ENCODE results near the gene SLC39A1. TPM values are rescaled to one million over a fixed set of nuclear protein-coding genes. Genes with fewer than 3 reads are reported as not detected.
A peak's percentile ranks its signal among the peaks of the same experiment; 100 is the strongest.
"Not testable (repeated sequence)": the region's sequence is repeated elsewhere in the genome, so short reads cannot be mapped to it uniquely, and the experiment has no call there.

Gene SLC39A1
- polyA plus RNA-seq (2011; rRNA removed) (84.0 and 98.6 TPM in 2 replicates), polyA minus RNA-seq (2011; rRNA and poly(A)+ RNA removed) (56.2 and 69.9 TPM in 2 replicates)

- POLR2A ChIA-PET: interaction anchor here (0.5 to 3.3 kb wide), 9 partner anchors 14 to 336 kb away, joined by 3 to 26 read pairs (median 5); partner anchors contain the start of genes DENND4B, JTB, RAB13 and RPS27
- Histone ChIP-seq H3K27ac (ENCODE audit: low read depth, low read length) (peak within 1 kb of the TSS; percentile 84), H3K4me3 (ENCODE audit: low read depth, low read length) (peak within 1 kb of the TSS; percentile 90), H3K9me3 (ENCODE audit: control insufficient read depth, insufficient read depth, low read length) (no peaks in the 10 kb centered on the region; the same call in 1 of the 2 replicates), H3K27me3 (ENCODE audit: control insufficient read depth, insufficient read depth, low read length) (no peaks in the 10 kb centered on the region)
- DNase-seq (ENCODE audit: low read depth, low spot score): peak; percentile 88
- CTCF ChIA-PET: interaction anchor here (1.2 to 2.0 kb wide), 3 partner anchors 16 to 23 kb away, joined by 5 to 9 read pairs (median 9); partner anchors contain the start of genes DENND4B and RAB13
- no peak for TF ChIP-seq CTCF (IDR thresholded peaks at IDR 0.05; ENCODE audit: low read depth, low read length)
Observed at GRCh38 chr1:153963030-153963849, at the start of gene SLC39A1. TSS of gene SLC39A1 (minus strand) at chr1:153963537. CDS start at chr1:153962715, 822 bp downstream.

- POLR2A ChIA-PET: interaction anchor here (1.6 kb wide), 1 partner anchor 22 kb away, joined by 5 read pairs; no protein-coding TSS in a partner anchor
- DNase-seq (ENCODE audit: low read depth, low spot score); H3K27ac ChIP-seq (ENCODE audit: low read depth, low read length); CTCF ChIA-PET; H3K9me3 ChIP-seq (ENCODE audit: control insufficient read depth, insufficient read depth, low read length); H3K4me3 ChIP-seq (ENCODE audit: low read depth, low read length); H3K27me3 ChIP-seq (ENCODE audit: control insufficient read depth, insufficient read depth, low read length): not testable (repeated sequence)
Observed at GRCh38 chr1:154012543-154012942, 49.2 kb upstream of the SLC39A1 start.

DNA sequence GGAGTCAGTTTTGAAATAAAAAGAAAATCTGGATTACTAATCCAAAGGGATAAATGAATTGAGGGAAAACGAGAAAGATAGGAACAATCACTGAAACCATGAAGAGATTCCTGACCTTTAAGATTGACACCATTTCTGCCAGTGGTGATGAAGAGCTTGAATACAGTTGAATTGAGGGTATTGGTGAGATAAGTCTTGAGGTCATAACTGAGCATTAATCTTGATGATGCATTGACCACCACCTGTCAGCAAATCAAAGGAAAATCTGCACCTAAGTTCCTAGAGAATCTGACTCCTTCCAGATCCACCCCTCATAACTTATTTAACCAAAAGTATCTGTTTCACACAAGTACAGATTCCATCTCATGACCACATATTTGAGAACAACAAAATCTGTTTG is 48.8 kb upstream of the SLC39A1 start:
- H3K9me3 ChIP-seq (ENCODE audit: control insufficient read depth, insufficient read depth, low read length): no peaks in the 10 kb centered on the region
- no peak overlapping the region for H3K4me3 ChIP-seq (ENCODE audit: low read depth, low read length)
- POLR2A ChIA-PET: interaction anchor here (0.7 to 1.6 kb wide), 2 partner anchors 22 to 363 kb away, joined by 5 to 9 read pairs; no protein-coding TSS in a partner anchor
- no peaks in the 10 kb centered on the region for H3K27me3 ChIP-seq (ENCODE audit: control insufficient read depth, insufficient read depth, low read length)
- no peak for TF ChIP-seq CTCF (IDR thresholded peaks at IDR 0.05; ENCODE audit: low read depth, low read length)
- no peak overlapping the region for H3K27ac ChIP-seq (ENCODE audit: low read depth, low read length)
- CTCF ChIA-PET: no interaction called here
- no peak for DNase-seq (ENCODE audit: low read depth, low spot score)

DNA sequence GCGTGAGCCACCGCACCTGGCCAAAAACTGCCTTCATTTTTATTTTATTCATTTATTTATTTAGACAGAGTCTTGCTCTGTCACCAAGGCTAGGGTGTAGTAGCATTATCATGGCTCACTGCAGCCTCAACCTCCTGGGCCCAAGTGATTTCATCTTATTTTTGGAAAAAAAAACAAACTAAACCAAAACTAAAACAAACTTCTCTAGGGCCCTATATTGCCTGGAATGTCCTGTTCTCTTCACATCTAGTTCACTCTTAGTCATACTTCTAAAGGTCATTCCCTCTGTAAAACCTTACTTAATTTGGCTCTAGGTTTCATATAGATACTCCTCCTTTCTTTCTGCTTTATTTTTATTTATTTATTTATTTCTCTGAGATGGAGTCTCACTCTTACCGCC is 42.8 kb upstream of the SLC39A1 start:
- TF ChIP-seq CTCF (IDR thresholded peaks at IDR 0.05; ENCODE audit: low read depth, low read length): no peak
- H3K27me3 ChIP-seq (ENCODE audit: control insufficient read depth, insufficient read depth, low read length): no peaks in the 10 kb centered on the region
- no peak for DNase-seq (ENCODE audit: low read depth, low spot score)
- H3K9me3 ChIP-seq (ENCODE audit: control insufficient read depth, insufficient read depth, low read length): no peaks in the 10 kb centered on the region
- CTCF ChIA-PET: no interaction called here
- H3K4me3 ChIP-seq (ENCODE audit: low read depth, low read length): no peak overlapping the region
- H3K27ac ChIP-seq (ENCODE audit: low read depth, low read length): peak overlapping the region; percentile 47
- POLR2A ChIA-PET: no interaction called here

GRCh38 chr1:154000420-154000819 is 37.1 kb upstream of the SLC39A1 start:
- no peak overlapping the region for H3K27ac ChIP-seq (ENCODE audit: low read depth, low read length)
- no peak overlapping the region for H3K4me3 ChIP-seq (ENCODE audit: low read depth, low read length)
- no peaks in the 10 kb centered on the region for H3K9me3 ChIP-seq (ENCODE audit: control insufficient read depth, insufficient read depth, low read length)
- no peaks in the 10 kb centered on the region for H3K27me3 ChIP-seq (ENCODE audit: control insufficient read depth, insufficient read depth, low read length)
- no peak for DNase-seq (ENCODE audit: low read depth, low spot score)
- TF ChIP-seq CTCF (IDR thresholded peaks at IDR 0.05; ENCODE audit: low read depth, low read length): no peak
- ChIA-PET CTCF (interaction anchor here (0.8 to 1.1 kb wide), 2 partner anchors 13 to 23 kb away, joined by 4 read pairs; partner anchors contain the start of gene JTB), POLR2A (interaction anchor here (1.8 kb wide), 1 partner anchor 10 kb away, joined by 14 read pairs; the partner anchor contains the start of gene RPS27)

GRCh38 chr1:153996882-153997281 is 33.5 kb upstream of the SLC39A1 start:
- H3K27ac ChIP-seq (ENCODE audit: low read depth, low read length); POLR2A ChIA-PET; DNase-seq (ENCODE audit: low read depth, low spot score); H3K9me3 ChIP-seq (ENCODE audit: control insufficient read depth, insufficient read depth, low read length); CTCF ChIA-PET; H3K4me3 ChIP-seq (ENCODE audit: low read depth, low read length); H3K27me3 ChIP-seq (ENCODE audit: control insufficient read depth, insufficient read depth, low read length): not testable (repeated sequence)
